Measurements from ENCODE around the gene SEC31B. TPM values are rescaled to one million over a fixed set of nuclear protein-coding genes. Genes with fewer than 3 reads are reported as not detected.

The SEC31B gene
- total and polyA plus RNA-seq, 2 of the 8 experiments (the other 6 are each of a cell fraction or from before 2014, with no cell fraction given) = 4.1 to 5.3 TPM

DNA sequence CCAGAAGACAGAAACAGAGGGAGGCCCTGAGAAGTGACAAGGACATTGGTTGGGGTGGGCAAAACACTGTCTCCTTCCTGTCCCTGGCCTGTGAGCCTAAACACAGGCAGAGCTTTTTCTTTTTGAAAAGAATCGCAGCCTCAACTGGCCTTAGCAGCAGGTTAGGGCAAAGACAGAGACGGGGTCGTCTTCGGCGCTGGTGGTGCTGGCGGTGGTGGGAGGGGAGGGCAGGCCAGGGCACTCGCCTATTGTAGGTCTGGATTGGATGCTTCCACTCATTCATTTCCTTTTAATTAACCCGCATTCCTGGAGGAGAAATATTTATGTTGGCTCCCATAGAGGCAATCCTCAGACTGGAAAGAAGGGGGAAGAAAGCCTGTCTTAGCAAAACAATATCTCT is 34.3 kb downstream of the SEC31B start:
- POLR2A ChIA-PET (ENCODE audit: partially characterized antibody) = interaction anchor here (0.9 to 2.5 kb wide), 7 partner anchors 9 to 143 kb away, joined by 3 to 9 read pairs (median 5); no protein-coding TSS in a partner anchor
- peaks cover 11% of the 10 kb centered on the region for H3K23me2 ChIP-seq (ENCODE audit: low read depth, low read length)

More for the DNA sequence above, 34.3 kb downstream of the SEC31B start:
- DNase-seq (ENCODE audit: low read depth in 1 of 2, low spot score in 2 of 2) (peak in 1 of 2 experiments; percentile 64), FAIRE-seq (no peak)
- Histone ChIP-seq H4K8ac (ENCODE audit: extremely low read depth, insufficient read depth, low read length) (no peak overlapping the region), H3K79me1 (ENCODE audit: low read depth, low read length) (0 out of 2 replicates have a peak, but pooled peaks cover 2% of the 10 kb centered on the region), H4K91ac (replicated peaks; ENCODE audit: insufficient read length, low read length) (no peak overlapping the region), H3K9me3 (ENCODE audit: insufficient read depth in 2 of 2, low read depth in 1 of 2, low read length in 1 of 2) (no peaks in the 10 kb centered on the region), H3K9ac (replicated peaks in 1 of 4; ENCODE audit: extremely low read depth in 1 of 4, low read depth in 3 of 4, low read length in 3 of 4) (no peak overlapping the region), H3K27me3 (replicated peaks in 1 of 4; ENCODE audit: control insufficient read depth in 3 of 4, extremely low read depth in 1 of 4, insufficient read depth in 3 of 4, low read length in 3 of 4) (peaks cover 83 to 93% (median 92%) of the 10 kb centered on the region in 4 experiments), H4K20me1 (replicated peaks in 1 of 2; ENCODE audit: control insufficient read depth in 1 of 2, insufficient read depth in 2 of 2, low read length in 2 of 2) (peaks cover 21 to 27% of the 10 kb centered on the region in 2 experiments), H3K79me2 (ENCODE audit: control insufficient read depth in 1 of 2, insufficient read depth in 2 of 2, low read length in 2 of 2) (no peaks in the 10 kb centered on the region), H3K4me1 (replicated peaks in 1 of 4; ENCODE audit: control insufficient read depth in 3 of 4, insufficient read depth in 4 of 4, low read length in 3 of 4) (peaks cover 15 to 29% (median 21%) of the 10 kb centered on the region in 4 experiments), H3K56ac (replicated peaks; ENCODE audit: insufficient read length, low read depth, low read length) (no peak overlapping the region), H3K36me3 (ENCODE audit: control insufficient read depth in 2 of 4, insufficient read depth in 4 of 4, low read length in 3 of 4) (peaks cover 0 to 10% (median 3%) of the 10 kb centered on the region in 4 experiments; a peak in 4 of 8 replicates), H3K27ac (ENCODE audit: low read depth, low read length) (no peak overlapping the region), H3K4ac (replicated peaks; ENCODE audit: insufficient read length, low read depth, low read length) (no peak overlapping the region), H4K5ac (ENCODE audit: insufficient read length, low read depth, low read length) (no peak overlapping the region), H3K23ac (ENCODE audit: insufficient read length) (no peak overlapping the region), H2AFZ (ENCODE audit: low read length) (no peak overlapping the region), H2AK5ac (ENCODE audit: low read depth, low read length) (peak overlapping the region; percentile 82; the same call in 1 of the 2 replicates), H3K18ac (ENCODE audit: extremely low read depth, low read length) (peak overlapping the region; percentile 62; the same call in 1 of the 2 replicates), H2BK15ac (ENCODE audit: low read length) (no peak overlapping the region), H3K14ac (ENCODE audit: insufficient read length) (no peak overlapping the region), H2BK12ac (ENCODE audit: low read depth, low read length) (no peak overlapping the region; the same call in none of the 2 replicates), H3K4me3 (ENCODE audit: extremely low read depth in 1 of 4, insufficient read depth in 2 of 4, low read depth in 3 of 4, low read length in 4 of 4) (peak overlapping the region in 1 of 4 experiments; percentile 33; a peak in 2 of 8 replicates), H2BK5ac (ENCODE audit: low read depth, low read length) (0 out of 2 replicates have a peak overlapping the region, but pooled peaks have one; percentile 7), H2BK120ac (replicated peaks; ENCODE audit: low read depth, low read length) (no peak overlapping the region), H2BK20ac (ENCODE audit: low read length) (no peak overlapping the region), H3K4me2 (ENCODE audit: insufficient read depth in 1 of 2, low read depth in 2 of 2, low read length in 2 of 2) (peak overlapping the region; percentile 55 to 56)
- CTCF ChIA-PET (ENCODE audit: partially characterized antibody) = interaction anchor here (0.8 to 10.7 kb wide), 10 partner anchors 8 to 181 kb away, joined by 3 to 163 read pairs (median 3); partner anchors contain the start of gene SEC31B
- no peak for TF ChIP-seq TAF7 (optimal IDR thresholded peaks at IDR 0.05; ENCODE audit: borderline replicate concordance, low read depth, low read length)
- TF ChIP-seq TCF12 (IDR thresholded peaks at IDR 0.05; ENCODE audit: low read depth, low read length) = no peak
- 0 out of 2 replicates have a peak, but pooled peaks have one; percentile 1 for TF ChIP-seq TBP (IDR thresholded peaks at IDR 0.05; ENCODE audit: low read depth, low read length)
- WGBS, 2 experiments (ENCODE audit: extremely low coverage in 1 of 2, insufficient coverage in 1 of 2, insufficient read length in 1 of 2, insufficient replicate concordance in 2 of 2, low coverage in 1 of 2, low lambda C conversion rate in 2 of 2, missing lambda C conversion rate in 1 of 2) = 4% methylated on average over 8 of the region's 8 CpGs; no CpG with 5 or more reads in 1 of the 2 experiments

Data from H1 (cell line).